H9 (cell line): ENCODE data around the gene HSD11B1. TPM values are rescaled to one million over a fixed set of nuclear protein-coding genes. Genes with fewer than 3 reads are reported as not detected.

ENCODE experiments used
- DNase-seq: peaks from one replicate; pipeline ENCODE4 v3.0.0-alpha.2; 2017
- H2AFZ ChIP-seq: one replicate; pipeline ENCODE4 v1.6.1; 2013; ENCODE audit warnings: mild to moderate bottlenecking, low read length, control low read depth, moderate library complexity
- H2AK5ac ChIP-seq: 2 replicates; pipeline ENCODE4 v1.6.1; 2013; ENCODE audit warnings: low read length, control low read depth, mixed read lengths; ENCODE audit not compliant: insufficient read length
- H2BK120ac ChIP-seq: one replicate; pipeline ENCODE4 v1.6.1; 2013; ENCODE audit warnings: low read depth, mild to moderate bottlenecking, low read length, control low read depth, inconsistent platforms; ENCODE audit not compliant: poor library complexity, severe bottlenecking
- H2BK12ac ChIP-seq: 2 replicates; pipeline ENCODE4 v1.6.1; 2013; ENCODE audit warnings: low read length, control low read depth, mixed read lengths, low read depth; ENCODE audit not compliant: insufficient read length
- H2BK15ac ChIP-seq: 2 replicates; pipeline ENCODE4 v1.6.1; 2013; ENCODE audit warnings: low read depth, low read length, control low read depth
- H2BK20ac ChIP-seq: one replicate; pipeline ENCODE4 v1.6.1; 2013; ENCODE audit warnings: low read depth, mild to moderate bottlenecking, low read length, control low read depth, inconsistent platforms; ENCODE audit not compliant: poor library complexity, severe bottlenecking
- H2BK5ac ChIP-seq: 2 replicates; pipeline ENCODE4 v1.6.1; 2013; ENCODE audit warnings: low read length, control low read depth, mixed read lengths; ENCODE audit not compliant: insufficient read length
- H3K14ac ChIP-seq: 2 replicates; pipeline ENCODE4 v1.6.1; 2013; ENCODE audit warnings: low read length, control low read depth; ENCODE audit not compliant: insufficient read depth
- H3K18ac ChIP-seq: 2 replicates; pipeline ENCODE4 v1.6.1; 2013; ENCODE audit warnings: low read depth, mild to moderate bottlenecking, mixed read lengths, low read length, control low read depth; ENCODE audit not compliant: insufficient read length
- H3K23ac ChIP-seq: 2 replicates; pipeline ENCODE4 v1.6.1; 2013; ENCODE audit warnings: low read length, control low read depth, mixed read lengths, low read depth; ENCODE audit not compliant: insufficient read length
- H3K23me2 ChIP-seq: 2 replicates; pipeline ENCODE4 v1.6.1; 2013; ENCODE audit warnings: low read depth, mild to moderate bottlenecking, mixed read lengths, low read length, control low read depth; ENCODE audit not compliant: insufficient read length, poor library complexity, severe bottlenecking
- H3K27ac ChIP-seq: 2 replicates; pipeline ENCODE4 v1.5.1; 2013; ENCODE audit warnings: low read length, control low read depth, mixed read lengths, low read depth; ENCODE audit not compliant: insufficient read length
- H3K27me3 ChIP-seq: 2 replicates; pipeline ENCODE4 v1.6.1; 2013; ENCODE audit warnings: low read length, control low read depth, inconsistent platforms; ENCODE audit not compliant: insufficient read depth
- H3K4ac ChIP-seq: 2 replicates; pipeline ENCODE4 v1.6.1; 2013; ENCODE audit warnings: low read depth, mild to moderate bottlenecking, control low read depth, inconsistent platforms, low read length, moderate library complexity
- H3K4me1 ChIP-seq: 2 replicates; pipeline ENCODE4 v1.6.1; 2013; ENCODE audit warnings: low read length, control low read depth, inconsistent platforms; ENCODE audit not compliant: insufficient read depth
- H3K4me2 ChIP-seq: 2 replicates; pipeline ENCODE4 v1.6.1; 2013; ENCODE audit warnings: low read length, control low read depth, mixed read lengths; ENCODE audit not compliant: insufficient read length, insufficient read depth
- H3K56ac ChIP-seq: 2 replicates; pipeline ENCODE4 v1.6.1; 2013; ENCODE audit warnings: low read depth, mild to moderate bottlenecking, mixed read lengths, low read length, control low read depth; ENCODE audit not compliant: insufficient read length
- H3K79me1 ChIP-seq: 2 replicates; pipeline ENCODE4 v1.6.1; 2013; ENCODE audit warnings: low read depth, mild to moderate bottlenecking, moderate library complexity, low read length, control low read depth, inconsistent platforms; ENCODE audit not compliant: insufficient read depth, poor library complexity, severe bottlenecking
- H3K79me2 ChIP-seq: 2 replicates; pipeline ENCODE4 v1.6.1; 2013; ENCODE audit warnings: low read length, control low read depth, inconsistent platforms; ENCODE audit not compliant: insufficient read depth
- H3K9ac ChIP-seq: 2 replicates; pipeline ENCODE4 v1.6.1; 2013; ENCODE audit warnings: low read length, control low read depth, mixed read lengths; ENCODE audit not compliant: insufficient read length; ENCODE audit errors: extremely low read depth
- H3K9me3 ChIP-seq: one replicate; pipeline ENCODE4 v1.6.1; 2013; ENCODE audit warnings: low read depth, low read length, inconsistent platforms; ENCODE audit not compliant: control insufficient read depth
- H3T11ph ChIP-seq: one replicate; pipeline ENCODE4 v1.6.1; 2013; ENCODE audit warnings: mild to moderate bottlenecking, low read length, control low read depth, inconsistent platforms
- H4K20me1 ChIP-seq: one replicate; pipeline ENCODE4 v1.6.1; 2013; ENCODE audit not compliant: control insufficient read depth, insufficient read length, insufficient read depth
- H4K5ac ChIP-seq: 2 replicates; pipeline ENCODE4 v1.6.1; 2013; ENCODE audit warnings: low read depth, mild to moderate bottlenecking, mixed read lengths, low read length, control low read depth; ENCODE audit not compliant: insufficient read length
- H4K8ac ChIP-seq: replicated peaks from 2 replicates; pipeline ENCODE4 v1.6.1; 2013; ENCODE audit warnings: low read length, control low read depth, mixed read lengths, low read depth; ENCODE audit not compliant: insufficient read length
- H4K91ac ChIP-seq: 2 replicates; pipeline ENCODE4 v1.6.1; 2013; ENCODE audit warnings: low read depth, mild to moderate bottlenecking, moderate library complexity, mixed read lengths, low read length, control low read depth; ENCODE audit not compliant: insufficient read length
- H3K27ac Mint-ChIP-seq, 3 experiments: 2 replicates in 2 of 3; 3 replicates in 1 of 3; pipeline ENCODE4 v1.8.0; 2020 to 2021; ENCODE audit warnings: mixed read lengths in 3 of 3, mild to moderate bottlenecking in 1 of 3, moderate library complexity in 1 of 3
- H3K27me3 Mint-ChIP-seq: 2 replicates; pipeline ENCODE4 v1.8.0; 2021; ENCODE audit warnings: low read depth, mild to moderate bottlenecking, moderate library complexity, mixed read lengths
- H3K36me3 Mint-ChIP-seq, 3 experiments: 2 replicates in 2 of 3; 3 replicates in 1 of 3; pipeline ENCODE4 v1.8.0; 2020 to 2021; ENCODE audit warnings: low read depth in 3 of 3, mixed read lengths in 3 of 3; ENCODE audit not compliant: insufficient read depth in 1 of 3
- H3K4me1 Mint-ChIP-seq, 2 experiments: 2 replicates each; pipeline ENCODE4 v1.8.0; 2020; ENCODE audit warnings: mixed read lengths in 2 of 2
- H3K4me3 Mint-ChIP-seq, 2 experiments: 2 replicates in 1 of 2; 3 replicates in 1 of 2; pipeline ENCODE4 v1.8.0; 2020 to 2021; ENCODE audit warnings: mild to moderate bottlenecking in 2 of 2, mixed read lengths in 2 of 2, moderate library complexity in 1 of 2
- H3K9me3 Mint-ChIP-seq, 2 experiments: 2 replicates in 1 of 2; 3 replicates in 1 of 2; pipeline ENCODE4 v1.8.0; 2020; ENCODE audit warnings: mild to moderate bottlenecking in 2 of 2, mixed read lengths in 2 of 2, moderate library complexity in 1 of 2
- WGBS: extraction: QIAGEN DNeasy Blood & Tissue Kit; methylation state at CpG from one replicate; pipeline ENCODE4 v1.1.7; 2013; ENCODE audit warnings: missing lambda C conversion rate, low lambda C conversion rate, mixed read lengths; ENCODE audit not compliant: insufficient read length; ENCODE audit errors: extremely low coverage; 5-methylcytosine and 5-hydroxymethylcytosine counted together
- total RNA-seq: library from RNA; stranded (reverse); gene quantifications from 2 replicates; pipeline ENCODE4 v1.2.1, GENCODE V29; 2021
- TF ChIP-seq, protein P1 (sequence below): fragments of 200-600 bp; sonication (generic); conservative IDR thresholded peaks from 3 replicates; pipeline ENCODE4 v1.8.0; 2021; ENCODE audit warnings: antibody characterized with exemption, mild to moderate bottlenecking

HSD11B1 gene
- total RNA-seq, 1 experiment from 2014 or later: not detected

GRCh38 chr1:209692745-209693504 lies 11.7 kb upstream of the HSD11B1 start:
- H3K4me3 Mint-ChIP-seq: no peak overlapping the region
- Histone ChIP-seq H2BK12ac (no peak overlapping the region), H4K91ac (no peak overlapping the region), H3K9me3 (no peaks in the 10 kb centered on the region), H2AK5ac (no peak overlapping the region), H2BK15ac (no peak overlapping the region), H3K4me1 (no peaks in the 10 kb centered on the region), H4K20me1 (no peaks in the 10 kb centered on the region), H2BK120ac (no peak overlapping the region), H3K14ac (no peak overlapping the region), H4K8ac (no peak overlapping the region), H3K9ac (no peak overlapping the region), H3K79me2 (no peaks in the 10 kb centered on the region), H4K5ac (no peak overlapping the region), H3K27me3 (no peaks in the 10 kb centered on the region; the same call in 1 of the 2 replicates), H3K23ac (no peak overlapping the region), H3K27ac (no peak overlapping the region), H3K23me2 (no peaks in the 10 kb centered on the region), H3K4ac (no peak overlapping the region), H2BK20ac (no peak overlapping the region), H3K4me2 (no peak overlapping the region), H2BK5ac (no peak overlapping the region), H3T11ph (no peak overlapping the region), H3K18ac (no peak overlapping the region), H3K79me1 (no peaks in the 10 kb centered on the region), H2AFZ (no peak overlapping the region), H3K56ac (no peak overlapping the region)
- no peak overlapping the region for H3K27ac Mint-ChIP-seq
- peaks cover 0 to 4% of the 10 kb centered on the region in 2 experiments; a peak in 2 of 4 replicates for H3K4me1 Mint-ChIP-seq
- WGBS: no CpG with 5 or more reads among the region's 3 CpGs
- TF ChIP-seq, protein P1, sequence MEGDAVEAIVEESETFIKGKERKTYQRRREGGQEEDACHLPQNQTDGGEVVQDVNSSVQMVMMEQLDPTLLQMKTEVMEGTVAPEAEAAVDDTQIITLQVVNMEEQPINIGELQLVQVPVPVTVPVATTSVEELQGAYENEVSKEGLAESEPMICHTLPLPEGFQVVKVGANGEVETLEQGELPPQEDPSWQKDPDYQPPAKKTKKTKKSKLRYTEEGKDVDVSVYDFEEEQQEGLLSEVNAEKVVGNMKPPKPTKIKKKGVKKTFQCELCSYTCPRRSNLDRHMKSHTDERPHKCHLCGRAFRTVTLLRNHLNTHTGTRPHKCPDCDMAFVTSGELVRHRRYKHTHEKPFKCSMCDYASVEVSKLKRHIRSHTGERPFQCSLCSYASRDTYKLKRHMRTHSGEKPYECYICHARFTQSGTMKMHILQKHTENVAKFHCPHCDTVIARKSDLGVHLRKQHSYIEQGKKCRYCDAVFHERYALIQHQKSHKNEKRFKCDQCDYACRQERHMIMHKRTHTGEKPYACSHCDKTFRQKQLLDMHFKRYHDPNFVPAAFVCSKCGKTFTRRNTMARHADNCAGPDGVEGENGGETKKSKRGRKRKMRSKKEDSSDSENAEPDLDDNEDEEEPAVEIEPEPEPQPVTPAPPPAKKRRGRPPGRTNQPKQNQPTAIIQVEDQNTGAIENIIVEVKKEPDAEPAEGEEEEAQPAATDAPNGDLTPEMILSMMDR: peak; percentile 92
- DNase-seq: peak; percentile 66
- H3K36me3 Mint-ChIP-seq: no peaks in the 10 kb centered on the region
- H3K27me3 Mint-ChIP-seq: peaks cover 27% of the 10 kb centered on the region
- H3K9me3 Mint-ChIP-seq: no peaks in the 10 kb centered on the region
